Omental fat pad (tissue), 4 donors: ENCODE data around the gene SLC24A3. TPM values are rescaled to one million over a fixed set of nuclear protein-coding genes. Genes with fewer than 3 reads are reported as not detected.

ENCODE experiments used
- ATAC-seq: fragments of 150-250 bp; one replicate; pipeline ENCODE4 v1.9.1; 2016; ENCODE audit warnings: mild to moderate bottlenecking, moderate library complexity; ENCODE audit not compliant: low FRiP score
- DNase-seq: peaks from one replicate; pipeline ENCODE4 v3.0.0-alpha.2; 2019; ENCODE audit warnings: low spot score
- CTCF ChIP-seq, 3 donors: fragments of 450-650 bp; IDR thresholded peaks; one replicate each; pipeline ENCODE4 v1.5.1; 2016 to 2017; ENCODE audit warnings: antibody characterized with exemption in 3 of 3, mild to moderate bottlenecking in 3 of 3, moderate library complexity in 2 of 3
- total RNA-seq, 4 donors: library from RNA; depleted of rRNA; stranded (reverse); fragments of >200 nt; gene quantifications; one replicate each; pipeline ENCODE4 v1.1.0, GENCODE V29; 2016

SLC24A3 gene
- total RNA-seq, 4 donors from 2014 or later = 6.3 to 14.0 (median 9.2) TPM

GRCh38 chr20:19495905-19496703 lies 283.7 kb downstream of the SLC24A3 start:
- DNase-seq (no peak), ATAC-seq (no peak)
- no peak for TF ChIP-seq CTCF (IDR thresholded peaks at IDR 0.05)

- TF ChIP-seq CTCF (IDR thresholded peaks at IDR 0.05) = no peak
- DNase-seq (no peak), ATAC-seq (no peak)
Observed at GRCh38 chr20:19497064-19497463, 284.6 kb downstream of the SLC24A3 start.

- no peak for ATAC-seq
- no peak for DNase-seq
Observed at GRCh38 chr20:19498756-19499155, 286.3 kb downstream of the SLC24A3 start.

GRCh38 chr20:19501476-19502115 lies 289.2 kb downstream of the SLC24A3 start:
- no peak for DNase-seq
- ATAC-seq = no peak
- no peak for TF ChIP-seq CTCF (IDR thresholded peaks at IDR 0.05)

More at GRCh38 chr20:19498756-19499155, 286.3 kb downstream of the SLC24A3 start:
- TF ChIP-seq CTCF (IDR thresholded peaks at IDR 0.05) = no peak

- no peak for TF ChIP-seq CTCF (IDR thresholded peaks at IDR 0.05)
- no peak for ATAC-seq
- DNase-seq = no peak
Observed at GRCh38 chr20:19502169-19502568, 289.7 kb downstream of the SLC24A3 start.

GRCh38 chr20:19504251-19504650 lies 291.8 kb downstream of the SLC24A3 start:
- no peak for TF ChIP-seq CTCF (IDR thresholded peaks at IDR 0.05)
- DNase-seq (no peak), ATAC-seq (no peak)

- DNase-seq (no peak), ATAC-seq (no peak)
- no peak for TF ChIP-seq CTCF (IDR thresholded peaks at IDR 0.05)
Observed at GRCh38 chr20:19506021-19506420, 293.6 kb downstream of the SLC24A3 start.
